Activated gamma-delta T cell (primary cell): Measurements from ENCODE around the gene PLXNB2.
"Not testable (repeated sequence)": the region's sequence is repeated elsewhere in the genome, so short reads cannot be mapped to it uniquely, and the experiment has no call there.

ENCODE experiments used
- DNase-seq: peaks from one replicate; lab custom pipeline; 2025; lab: John Stamatoyannopoulos, UW
- total RNA-seq, 2 donors: gene quantifications; one replicate each; lab custom pipeline; 2026; lab: John Stamatoyannopoulos, UW

Gene PLXNB2, protein sequence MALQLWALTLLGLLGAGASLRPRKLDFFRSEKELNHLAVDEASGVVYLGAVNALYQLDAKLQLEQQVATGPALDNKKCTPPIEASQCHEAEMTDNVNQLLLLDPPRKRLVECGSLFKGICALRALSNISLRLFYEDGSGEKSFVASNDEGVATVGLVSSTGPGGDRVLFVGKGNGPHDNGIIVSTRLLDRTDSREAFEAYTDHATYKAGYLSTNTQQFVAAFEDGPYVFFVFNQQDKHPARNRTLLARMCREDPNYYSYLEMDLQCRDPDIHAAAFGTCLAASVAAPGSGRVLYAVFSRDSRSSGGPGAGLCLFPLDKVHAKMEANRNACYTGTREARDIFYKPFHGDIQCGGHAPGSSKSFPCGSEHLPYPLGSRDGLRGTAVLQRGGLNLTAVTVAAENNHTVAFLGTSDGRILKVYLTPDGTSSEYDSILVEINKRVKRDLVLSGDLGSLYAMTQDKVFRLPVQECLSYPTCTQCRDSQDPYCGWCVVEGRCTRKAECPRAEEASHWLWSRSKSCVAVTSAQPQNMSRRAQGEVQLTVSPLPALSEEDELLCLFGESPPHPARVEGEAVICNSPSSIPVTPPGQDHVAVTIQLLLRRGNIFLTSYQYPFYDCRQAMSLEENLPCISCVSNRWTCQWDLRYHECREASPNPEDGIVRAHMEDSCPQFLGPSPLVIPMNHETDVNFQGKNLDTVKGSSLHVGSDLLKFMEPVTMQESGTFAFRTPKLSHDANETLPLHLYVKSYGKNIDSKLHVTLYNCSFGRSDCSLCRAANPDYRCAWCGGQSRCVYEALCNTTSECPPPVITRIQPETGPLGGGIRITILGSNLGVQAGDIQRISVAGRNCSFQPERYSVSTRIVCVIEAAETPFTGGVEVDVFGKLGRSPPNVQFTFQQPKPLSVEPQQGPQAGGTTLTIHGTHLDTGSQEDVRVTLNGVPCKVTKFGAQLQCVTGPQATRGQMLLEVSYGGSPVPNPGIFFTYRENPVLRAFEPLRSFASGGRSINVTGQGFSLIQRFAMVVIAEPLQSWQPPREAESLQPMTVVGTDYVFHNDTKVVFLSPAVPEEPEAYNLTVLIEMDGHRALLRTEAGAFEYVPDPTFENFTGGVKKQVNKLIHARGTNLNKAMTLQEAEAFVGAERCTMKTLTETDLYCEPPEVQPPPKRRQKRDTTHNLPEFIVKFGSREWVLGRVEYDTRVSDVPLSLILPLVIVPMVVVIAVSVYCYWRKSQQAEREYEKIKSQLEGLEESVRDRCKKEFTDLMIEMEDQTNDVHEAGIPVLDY (N-terminal part only)
- 10.8 to 23.5 reads per million in 2 donors for total RNA-seq

DNA sequence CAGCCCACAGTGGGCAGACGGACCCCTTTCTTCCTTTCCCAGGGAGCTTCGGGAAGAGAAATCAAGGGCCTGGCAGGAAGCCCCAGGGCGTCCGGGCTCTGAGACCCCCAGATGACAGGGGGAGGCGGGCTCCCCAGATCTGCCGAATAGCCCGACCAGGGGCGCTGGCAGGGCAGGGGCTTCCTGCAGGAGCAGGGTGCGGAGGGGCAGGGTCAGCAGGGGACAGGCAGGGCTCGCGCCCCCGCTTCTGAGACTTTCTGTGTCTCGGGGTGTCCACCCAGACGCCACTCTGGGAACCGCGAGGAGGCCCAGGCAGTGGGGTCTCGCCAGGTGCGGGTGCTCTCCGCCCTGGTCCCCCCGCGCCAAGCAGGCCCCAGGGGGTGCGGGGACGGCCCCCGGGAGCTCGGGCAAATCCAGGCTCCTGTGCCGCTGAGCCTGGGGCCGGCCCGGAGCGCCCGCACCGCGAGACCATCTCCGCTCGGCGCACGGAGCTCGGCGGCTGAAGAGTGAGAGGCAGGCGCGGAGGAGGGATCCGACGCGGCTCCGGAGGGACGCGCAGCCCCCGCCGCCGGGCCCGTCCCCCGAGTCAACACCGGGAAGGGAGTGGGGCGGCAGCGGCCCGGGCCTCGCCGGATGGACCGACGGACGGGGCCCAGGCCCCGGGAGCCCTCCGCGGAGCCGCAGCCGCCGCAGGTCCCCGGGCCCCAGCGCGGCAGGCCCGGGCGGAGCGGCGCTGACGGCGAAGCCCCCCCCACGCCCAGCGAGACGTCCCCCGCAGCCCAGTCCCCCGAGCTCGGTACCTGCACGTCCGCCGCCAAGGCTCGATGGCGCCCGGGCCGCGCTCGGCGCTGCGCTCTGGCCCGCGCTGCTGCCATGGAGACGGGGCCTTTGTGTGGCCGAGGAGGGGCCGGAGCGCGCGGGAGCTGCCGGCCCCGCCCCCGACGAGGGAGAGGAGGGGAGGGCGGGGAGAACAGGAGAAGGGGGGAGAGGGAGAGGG lies at the start of gene PLXNB2:
Gene PLXNB2, minus strand, starts transcription at position 894 of the 997 bp plus-strand sequence. CDS start 17,062 bp downstream, outside the sequence.
- no peak for DNase-seq

DNA sequence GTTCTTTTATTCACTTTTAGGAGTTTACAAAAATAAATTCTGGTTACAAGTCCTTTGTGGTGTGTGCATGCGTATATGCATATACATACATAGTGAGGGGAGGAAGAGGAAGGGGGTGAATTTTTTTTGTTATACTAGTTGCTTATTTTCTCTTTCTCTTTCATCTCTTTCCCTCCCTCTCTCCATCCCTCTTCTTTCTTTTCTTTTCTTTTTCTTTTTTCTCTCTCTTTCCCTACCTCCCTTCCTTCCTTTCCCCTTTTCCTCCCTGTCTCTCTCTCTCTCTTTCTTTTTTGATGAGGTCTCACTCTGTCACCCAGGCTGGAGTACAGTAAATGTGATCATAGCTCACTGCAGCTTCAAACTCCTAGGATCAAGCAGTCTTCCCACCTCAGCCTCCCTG lies 49.8 kb upstream of the PLXNB2 start:
- DNase-seq, result no peak

DNA sequence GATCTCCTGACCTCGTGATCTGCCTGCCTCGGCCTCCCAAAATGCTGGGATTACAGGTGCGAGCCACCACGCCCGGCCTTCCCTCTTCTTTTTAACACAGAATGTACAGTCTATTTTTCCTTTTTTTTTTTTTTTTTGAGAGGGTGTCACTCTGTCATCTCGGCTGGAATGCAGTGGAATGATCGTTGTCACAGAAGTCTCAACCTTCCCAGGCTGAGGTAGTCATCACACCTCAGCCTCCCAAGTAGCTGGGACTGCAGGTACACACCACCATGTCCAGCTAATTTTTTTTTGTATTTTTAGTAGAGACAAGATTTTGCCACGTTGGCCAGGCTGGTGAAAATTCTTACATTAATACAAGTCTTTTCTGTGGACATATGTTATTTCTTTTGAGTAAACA lies 48.7 kb upstream of the PLXNB2 start:
- DNase-seq, result no peak

DNA sequence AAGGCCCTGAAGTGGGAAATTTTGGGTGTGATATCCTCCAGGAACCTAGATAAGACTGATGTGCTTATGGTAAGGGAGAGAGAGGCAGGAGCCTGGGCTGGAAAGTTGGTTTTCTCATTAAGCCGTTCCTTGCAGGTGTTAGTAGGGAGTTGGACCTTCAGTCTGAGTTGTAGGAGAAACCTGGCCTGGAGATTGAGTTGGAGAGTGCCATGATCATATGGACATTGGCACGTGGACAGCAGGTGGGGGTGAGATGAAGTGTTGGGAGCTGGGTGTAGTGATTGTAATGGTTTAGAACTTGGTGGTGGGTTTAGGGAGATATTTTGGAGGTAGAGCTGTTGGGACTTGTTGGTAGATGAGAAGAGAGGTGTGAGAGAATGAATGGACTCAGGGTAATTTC lies 40.6 kb upstream of the PLXNB2 start:
- DNase-seq, result no peak

DNA sequence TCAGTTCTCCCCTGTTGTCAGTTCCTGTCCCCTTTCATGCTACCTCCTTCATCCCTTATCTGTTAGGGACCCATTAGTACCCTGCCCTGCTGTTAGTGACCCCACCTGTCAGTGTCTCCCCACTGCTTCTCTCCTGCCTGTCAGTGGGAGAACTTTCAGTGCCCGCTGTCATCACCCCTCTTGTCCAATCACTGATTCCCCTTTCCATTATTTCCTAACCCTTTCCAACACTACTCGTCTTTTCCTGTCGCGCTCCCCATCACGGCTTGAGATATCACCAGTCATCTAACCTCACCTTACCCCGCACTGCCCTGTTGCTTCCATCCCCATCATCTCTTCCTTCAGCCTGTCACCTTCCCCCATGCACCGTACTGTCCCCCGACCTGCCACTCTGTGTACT lies 39.7 kb upstream of the PLXNB2 start:
- DNase-seq, result no peak

DNA sequence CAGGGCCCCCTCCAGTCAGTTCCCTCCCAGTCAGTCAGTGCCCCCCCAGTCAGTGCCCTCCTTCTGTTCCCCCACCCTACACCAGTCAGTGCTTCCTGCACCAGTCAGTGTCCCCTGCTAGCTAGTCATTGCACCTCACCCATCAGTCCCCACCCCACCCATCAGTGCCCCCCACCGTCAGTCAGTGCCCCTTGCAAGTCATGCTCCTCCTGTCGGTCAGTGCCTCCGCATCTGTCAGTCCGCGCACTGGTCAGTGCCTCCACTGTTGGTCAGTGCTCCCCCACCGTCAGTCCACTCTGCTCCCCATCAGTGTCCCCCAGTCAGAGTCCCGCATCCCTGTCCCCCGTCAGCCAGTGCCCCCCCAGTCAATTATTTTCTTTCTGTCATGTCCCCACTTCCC lies 39.0 kb upstream of the PLXNB2 start:
- no peak for DNase-seq

DNA sequence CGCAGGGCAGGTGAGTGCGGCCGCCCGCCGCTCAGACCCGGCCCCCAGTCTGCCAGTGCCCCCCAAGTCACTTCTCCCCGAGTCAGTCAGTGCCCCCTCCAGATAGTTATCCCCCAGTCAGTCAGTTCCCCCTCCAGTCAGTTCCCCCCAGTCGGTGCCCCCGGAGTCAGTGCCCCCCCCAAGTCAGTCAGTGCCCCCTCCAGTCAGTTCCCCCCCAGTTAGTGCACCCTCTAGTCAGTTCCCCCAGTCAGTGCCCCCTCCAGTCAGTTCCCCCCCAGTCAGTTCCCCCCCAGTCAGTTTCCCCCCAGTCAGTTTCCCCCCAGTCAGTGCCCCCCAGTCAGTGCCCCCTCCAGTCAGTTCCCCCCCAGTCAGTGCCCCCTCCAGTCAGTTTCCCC lies 36.1 kb upstream of the PLXNB2 start:
- no peak for DNase-seq

DNA sequence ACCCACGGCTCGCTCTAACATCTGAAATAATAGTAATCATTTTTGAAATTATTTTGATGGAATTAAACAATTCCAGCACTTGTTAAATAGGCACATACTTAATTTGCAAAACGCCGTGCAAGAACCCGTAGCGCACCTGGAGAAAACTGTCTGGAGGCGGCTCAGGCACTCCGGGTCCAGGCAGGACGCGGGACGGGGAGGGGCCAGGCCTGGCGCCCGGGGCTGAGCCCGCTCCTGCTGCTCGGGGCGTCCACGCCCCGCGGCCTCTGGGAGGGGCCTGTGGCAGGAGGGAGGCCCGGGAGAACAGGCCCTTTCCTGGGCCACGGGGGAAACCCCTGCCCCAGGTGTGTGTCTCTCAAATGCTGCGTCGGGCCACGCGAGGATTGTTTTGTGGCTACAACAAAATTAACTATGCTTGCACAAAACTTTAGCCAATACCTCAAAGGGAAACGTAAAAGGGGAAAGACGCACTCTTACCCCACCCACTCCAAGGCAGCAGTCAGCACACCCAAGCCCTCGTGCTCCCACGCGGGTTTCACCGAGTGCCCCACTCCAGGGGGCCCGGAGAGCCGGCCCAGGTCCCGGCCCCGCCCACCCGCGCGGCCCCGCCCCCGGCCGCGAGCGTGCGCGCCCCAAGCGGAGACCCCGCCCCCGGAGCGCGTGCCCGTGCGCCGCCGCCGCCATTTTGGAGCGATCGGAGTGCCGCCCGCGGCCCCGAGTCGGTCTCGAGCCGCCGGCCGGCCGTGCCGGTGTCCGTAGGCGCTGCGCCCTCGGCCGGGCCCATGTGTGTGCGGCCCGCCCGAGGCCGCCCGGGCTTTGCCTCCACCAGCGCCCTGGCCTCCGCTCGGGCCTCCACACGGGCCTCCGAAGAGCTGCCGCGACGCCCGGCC lies 35.5 kb upstream of the PLXNB2 start, which contains the start of gene PPP6R2:
Gene PPP6R2, plus strand, starts transcription at position 677 of the 890 bp plus-strand sequence. CDS start 50,582 bp downstream, outside the sequence.
- DNase-seq, result peak; percentile 81

DNA sequence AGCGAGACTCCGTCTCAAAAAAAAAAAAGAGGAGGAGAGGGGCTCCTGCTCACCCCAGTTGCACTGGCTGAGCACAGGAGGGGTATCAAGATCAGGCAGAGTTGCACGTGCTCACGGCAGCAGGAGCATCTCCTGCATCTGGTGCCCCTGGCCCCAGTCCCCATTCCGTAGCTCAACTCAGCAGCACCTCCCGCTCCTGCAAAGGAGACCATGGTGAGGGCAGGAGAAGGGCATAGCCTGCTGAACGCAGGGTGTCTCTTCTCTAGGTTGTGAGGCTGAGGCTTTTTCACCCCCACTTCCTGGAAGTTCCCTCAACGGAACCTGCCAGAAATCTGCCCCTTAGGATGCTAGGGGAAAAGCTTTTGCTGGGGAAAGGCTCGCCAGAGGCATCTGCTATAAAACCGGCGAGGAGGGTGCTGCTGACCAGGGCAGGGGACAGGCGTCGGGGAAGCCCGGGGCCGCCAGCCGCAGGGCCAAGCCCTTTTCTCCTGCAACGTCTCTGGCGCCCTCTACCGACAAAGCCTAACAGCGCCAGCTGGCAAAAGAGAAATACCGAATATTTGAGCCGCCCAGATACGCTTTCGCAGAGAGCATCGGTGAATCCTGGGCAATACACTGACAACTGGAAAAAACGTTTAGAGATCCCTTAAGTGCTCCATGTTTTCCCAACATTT lies 34.7 kb upstream of the PLXNB2 start:
- DNase-seq, result peak; percentile 21

DNA sequence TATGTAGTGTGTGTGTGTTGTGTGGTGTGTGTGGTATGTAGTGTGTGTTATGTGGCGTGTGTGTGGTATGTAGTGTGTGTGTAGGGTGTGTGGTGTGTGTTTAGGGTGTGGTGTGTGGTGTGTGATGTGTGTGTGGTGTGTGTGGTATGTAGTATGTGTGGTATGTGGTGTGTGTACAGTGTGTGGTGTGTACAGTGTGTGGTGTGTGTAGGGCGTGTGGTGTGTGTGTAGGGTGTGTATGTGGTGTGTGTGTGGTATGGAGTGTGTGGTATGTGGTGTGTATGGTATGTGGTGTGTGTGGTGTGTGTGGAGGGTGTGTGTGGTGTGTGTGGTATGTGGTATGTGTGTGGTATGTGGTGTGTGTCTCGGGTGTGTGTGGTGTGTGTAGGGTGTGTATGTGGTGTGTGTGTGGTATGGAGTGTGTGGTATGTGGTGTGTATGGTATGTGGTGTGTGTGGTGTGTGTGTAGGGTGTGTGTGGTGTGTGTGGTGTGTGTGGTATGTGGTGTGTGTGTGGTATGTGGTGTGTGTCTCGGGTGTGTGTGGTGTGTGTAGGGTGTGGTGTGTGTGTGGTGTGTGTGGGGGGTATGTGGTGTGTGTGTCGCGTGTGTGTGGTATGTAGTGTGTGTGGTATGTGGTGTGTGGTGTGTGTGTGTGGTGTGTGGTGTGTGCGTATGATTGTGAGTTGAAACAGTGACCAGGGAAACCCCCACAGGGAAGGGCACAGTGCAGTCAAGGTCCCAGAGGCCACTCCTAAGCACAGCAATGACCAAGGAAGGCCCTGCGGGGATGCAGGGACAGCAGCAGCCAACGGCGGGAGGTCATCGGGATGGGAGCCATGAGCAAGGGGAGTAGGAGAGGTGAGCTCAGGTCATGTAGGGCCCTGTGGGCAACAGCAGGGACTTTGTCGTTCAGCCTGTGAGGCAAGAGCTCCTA lies 32.8 kb upstream of the PLXNB2 start:
- no peak for DNase-seq

DNA sequence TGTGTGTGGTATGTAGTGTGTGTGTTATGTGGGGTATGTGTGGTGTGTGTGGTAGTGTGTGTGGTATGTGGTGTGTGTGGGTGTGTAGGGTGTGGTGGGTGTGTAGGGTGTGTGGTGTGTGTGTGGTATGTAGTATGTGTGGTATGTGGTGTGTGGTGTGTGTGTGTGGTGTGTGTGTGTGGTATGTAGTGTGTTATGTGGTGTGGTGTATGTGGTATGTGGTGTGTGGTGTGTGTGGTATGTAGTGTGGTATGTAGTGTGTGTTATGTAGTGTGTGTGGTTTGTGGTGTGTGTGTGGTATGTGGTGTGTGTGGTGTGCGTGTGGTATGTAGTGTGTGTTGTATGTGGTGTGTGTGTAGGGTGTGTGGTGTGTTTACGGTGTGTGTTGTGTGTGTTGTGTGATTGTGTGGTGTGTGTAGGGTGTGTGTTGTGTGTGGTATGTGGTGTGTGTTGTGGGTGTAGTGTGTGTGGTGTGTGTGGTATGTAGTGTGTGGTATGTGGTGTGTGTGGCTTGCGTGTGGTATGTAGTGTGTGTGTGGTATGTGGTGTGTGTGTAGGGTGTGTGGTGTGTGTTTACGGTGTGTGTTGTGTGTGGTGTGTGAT lies 31.5 kb upstream of the PLXNB2 start:
- DNase-seq, result no peak

DNA sequence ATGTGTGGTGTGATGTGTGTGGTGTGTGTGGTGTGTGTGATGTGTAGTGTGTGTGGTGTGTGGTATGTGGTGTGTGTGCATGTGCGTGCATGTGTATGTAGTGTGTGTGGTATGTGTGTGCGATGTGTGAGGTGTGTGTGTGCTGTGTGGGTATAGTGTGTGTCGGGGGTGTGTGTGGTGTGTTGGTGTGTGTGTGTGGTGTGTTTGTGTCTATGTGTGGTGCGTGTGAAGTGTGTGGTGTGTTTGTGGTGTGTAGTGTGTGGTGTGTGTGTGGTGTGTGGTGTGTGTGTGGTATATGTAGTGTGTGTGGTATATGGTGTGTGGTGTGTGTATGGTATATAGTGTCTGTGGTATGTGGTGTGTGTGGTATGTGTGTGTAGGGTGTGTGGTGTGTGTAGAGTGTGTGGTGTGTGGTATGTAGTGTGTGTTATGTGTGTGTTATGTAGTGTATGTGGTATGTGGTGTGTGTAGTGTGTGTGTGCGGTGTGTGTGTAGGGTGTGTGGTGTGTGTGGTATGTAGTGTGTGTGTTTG lies 30.7 kb upstream of the PLXNB2 start:
- DNase-seq, result no peak

DNA sequence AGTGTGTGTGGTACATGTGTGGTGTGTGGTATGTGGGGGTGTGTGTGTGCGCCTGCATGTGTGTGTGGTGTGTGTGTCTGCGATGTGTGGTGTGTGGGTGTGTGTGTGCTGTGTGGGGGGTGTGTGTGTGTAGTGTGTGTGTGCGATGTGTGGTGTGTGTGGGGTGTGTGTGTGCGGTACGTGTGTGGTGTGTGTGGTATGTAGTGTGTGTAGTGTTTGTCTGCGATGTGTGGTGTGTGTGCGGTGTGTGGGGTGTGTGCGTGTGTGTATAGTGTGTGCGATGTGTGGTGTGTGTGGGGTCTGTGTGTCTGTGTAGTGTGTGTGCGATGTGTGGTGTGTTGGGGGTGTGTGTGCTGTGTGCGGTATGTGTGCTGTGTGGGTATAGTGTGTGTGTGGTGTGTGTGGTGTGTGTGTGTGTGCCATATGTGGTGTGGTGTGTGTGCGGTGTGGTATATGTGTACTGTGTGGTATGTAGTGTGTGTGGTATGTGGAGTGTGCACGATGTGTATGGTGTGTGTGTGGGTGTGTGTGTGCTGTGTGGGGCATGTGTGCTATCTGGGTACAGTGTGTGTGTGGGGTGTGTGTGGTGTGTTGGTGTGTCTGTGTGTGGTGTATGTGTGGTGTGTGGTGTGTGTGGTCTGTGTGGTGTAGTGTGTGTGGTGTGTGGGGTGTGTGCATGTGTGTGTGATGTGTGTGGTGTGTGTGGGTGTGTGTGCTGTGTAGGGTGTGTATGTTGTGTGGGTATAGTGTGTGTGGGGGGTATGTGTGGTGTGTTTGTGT lies 30.0 kb upstream of the PLXNB2 start:
- no peak for DNase-seq

DNA sequence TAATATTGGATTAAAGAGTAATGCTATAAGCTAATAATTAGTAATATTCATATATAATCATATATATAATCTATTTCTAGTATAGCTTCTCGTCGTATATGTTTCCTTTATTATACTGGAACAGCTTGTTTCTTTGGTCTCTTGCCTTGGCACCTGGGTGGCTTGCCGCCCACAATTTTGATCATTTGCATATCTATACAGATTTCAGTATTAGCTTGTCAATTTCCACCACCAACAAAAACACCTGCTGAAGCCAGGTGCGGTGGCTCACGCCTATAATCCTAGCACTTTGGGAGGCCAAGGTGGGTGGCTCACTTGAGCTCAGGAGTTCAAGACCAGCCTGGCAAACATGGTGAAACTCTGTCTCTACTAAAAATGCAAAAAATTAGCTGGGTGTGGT lies 27.0 kb upstream of the PLXNB2 start:
- not testable (repeated sequence) for DNase-seq

DNA sequence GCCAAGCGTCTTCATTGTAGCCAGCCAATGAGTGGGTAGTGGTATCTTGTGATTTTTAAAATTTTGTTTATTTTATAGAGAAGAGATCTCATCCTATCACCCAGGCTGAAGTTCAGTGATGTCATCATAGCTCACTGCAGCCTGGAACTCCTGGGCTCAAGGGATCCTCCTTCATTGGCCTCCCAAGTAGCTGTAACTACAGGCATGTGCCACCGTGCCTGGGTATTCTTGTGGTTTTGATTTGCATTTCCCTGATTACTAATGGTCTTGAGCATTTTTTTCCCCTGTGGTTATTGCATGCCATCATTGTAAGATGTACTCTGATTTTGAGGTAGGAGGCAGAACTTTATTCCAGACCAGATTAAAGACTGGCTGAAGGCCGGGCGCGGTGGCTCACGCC lies 21.8 kb upstream of the PLXNB2 start:
- DNase-seq, result no peak

DNA sequence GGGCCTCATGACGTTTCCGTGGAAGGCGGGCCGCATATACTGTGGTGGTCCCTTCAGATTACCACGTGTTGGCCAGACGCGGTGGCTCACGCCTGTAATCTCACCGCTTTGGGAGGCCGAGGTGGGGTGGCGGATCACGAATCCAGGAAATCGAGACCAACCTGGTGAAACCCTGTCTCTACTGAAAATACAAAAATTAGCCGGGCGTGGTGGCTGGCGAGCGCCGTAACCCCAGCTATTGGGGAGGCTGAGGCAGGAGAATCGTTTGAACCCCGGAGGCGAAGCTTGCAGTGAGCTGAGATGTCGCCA lies 20.2 kb upstream of the PLXNB2 start:
- no peak for DNase-seq
